AG09309 (cell line): ENCODE results near the gene RAET1L.
"Not testable (repeated sequence)": the region's sequence is repeated elsewhere in the genome, so short reads cannot be mapped to it uniquely, and the experiment has no call there.

Source experiments
- DNase-seq: peaks from one replicate; pipeline ENCODE4 v3.0.0-alpha.2; 2010; ENCODE audit warnings: low read depth
- H3K4me3 ChIP-seq: 2 replicates; pipeline ENCODE4 v1.5.1; 2011; ENCODE audit warnings: mild to moderate bottlenecking, low read depth, low read length, moderate library complexity; ENCODE audit not compliant: control insufficient read depth
- TF ChIP-seq, protein P1 (sequence below): IDR thresholded peaks from 2 replicates; pipeline ENCODE4 v1.5.1; 2011; ENCODE audit warnings: mild to moderate bottlenecking, low read depth, low read length, inconsistent platforms; ENCODE audit not compliant: insufficient read depth, control insufficient read depth; ENCODE audit errors: missing control alignments

The RAET1L gene

DNA sequence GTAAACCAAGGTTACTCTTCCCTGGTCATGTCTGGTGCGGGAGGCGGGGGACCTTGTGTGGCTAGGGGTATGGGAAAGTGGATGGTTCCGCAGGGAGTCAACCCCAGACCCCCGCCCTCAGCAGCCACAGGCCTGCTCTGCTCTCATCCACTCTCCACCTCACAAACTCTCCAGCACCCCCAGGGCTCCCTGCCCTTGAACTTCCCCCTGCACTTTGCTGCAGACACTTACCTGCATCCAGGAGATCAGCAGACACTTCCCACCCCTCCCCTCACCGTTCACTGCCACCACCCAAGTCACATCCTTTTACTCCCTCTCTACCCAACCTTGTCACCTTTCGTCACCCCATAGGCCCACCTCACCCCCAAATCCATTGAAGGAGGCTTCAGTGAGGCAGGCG is 3.9 kb upstream of the RAET1L start:
- DNase-seq: no peak
- no peak overlapping the region for H3K4me3 ChIP-seq
- TF ChIP-seq, protein P1, sequence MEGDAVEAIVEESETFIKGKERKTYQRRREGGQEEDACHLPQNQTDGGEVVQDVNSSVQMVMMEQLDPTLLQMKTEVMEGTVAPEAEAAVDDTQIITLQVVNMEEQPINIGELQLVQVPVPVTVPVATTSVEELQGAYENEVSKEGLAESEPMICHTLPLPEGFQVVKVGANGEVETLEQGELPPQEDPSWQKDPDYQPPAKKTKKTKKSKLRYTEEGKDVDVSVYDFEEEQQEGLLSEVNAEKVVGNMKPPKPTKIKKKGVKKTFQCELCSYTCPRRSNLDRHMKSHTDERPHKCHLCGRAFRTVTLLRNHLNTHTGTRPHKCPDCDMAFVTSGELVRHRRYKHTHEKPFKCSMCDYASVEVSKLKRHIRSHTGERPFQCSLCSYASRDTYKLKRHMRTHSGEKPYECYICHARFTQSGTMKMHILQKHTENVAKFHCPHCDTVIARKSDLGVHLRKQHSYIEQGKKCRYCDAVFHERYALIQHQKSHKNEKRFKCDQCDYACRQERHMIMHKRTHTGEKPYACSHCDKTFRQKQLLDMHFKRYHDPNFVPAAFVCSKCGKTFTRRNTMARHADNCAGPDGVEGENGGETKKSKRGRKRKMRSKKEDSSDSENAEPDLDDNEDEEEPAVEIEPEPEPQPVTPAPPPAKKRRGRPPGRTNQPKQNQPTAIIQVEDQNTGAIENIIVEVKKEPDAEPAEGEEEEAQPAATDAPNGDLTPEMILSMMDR: no peak

DNA sequence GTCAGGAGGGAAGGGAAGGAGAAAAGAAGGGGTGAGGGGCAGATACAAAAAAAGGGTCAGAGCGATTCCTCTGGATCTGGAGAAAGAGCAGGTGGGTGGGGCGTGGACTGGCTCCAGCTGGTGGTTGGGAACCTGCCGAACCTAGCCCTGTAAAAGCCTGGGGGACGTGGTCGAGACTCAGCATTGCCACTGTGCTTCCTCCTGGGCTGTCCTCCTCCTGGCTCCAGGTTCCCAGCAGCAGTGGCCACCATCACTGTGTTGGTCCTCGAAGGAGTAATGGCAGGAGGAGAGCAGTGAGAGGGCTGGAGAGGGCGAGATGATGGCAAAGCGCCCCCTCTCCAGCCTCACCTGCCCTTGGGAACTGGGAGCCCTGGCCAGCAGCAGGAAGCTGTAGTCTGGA is 3.5 kb upstream of the RAET1L start:
- no peak overlapping the region for H3K4me3 ChIP-seq
- no peak for DNase-seq
- TF ChIP-seq, protein P1: no peak

DNA sequence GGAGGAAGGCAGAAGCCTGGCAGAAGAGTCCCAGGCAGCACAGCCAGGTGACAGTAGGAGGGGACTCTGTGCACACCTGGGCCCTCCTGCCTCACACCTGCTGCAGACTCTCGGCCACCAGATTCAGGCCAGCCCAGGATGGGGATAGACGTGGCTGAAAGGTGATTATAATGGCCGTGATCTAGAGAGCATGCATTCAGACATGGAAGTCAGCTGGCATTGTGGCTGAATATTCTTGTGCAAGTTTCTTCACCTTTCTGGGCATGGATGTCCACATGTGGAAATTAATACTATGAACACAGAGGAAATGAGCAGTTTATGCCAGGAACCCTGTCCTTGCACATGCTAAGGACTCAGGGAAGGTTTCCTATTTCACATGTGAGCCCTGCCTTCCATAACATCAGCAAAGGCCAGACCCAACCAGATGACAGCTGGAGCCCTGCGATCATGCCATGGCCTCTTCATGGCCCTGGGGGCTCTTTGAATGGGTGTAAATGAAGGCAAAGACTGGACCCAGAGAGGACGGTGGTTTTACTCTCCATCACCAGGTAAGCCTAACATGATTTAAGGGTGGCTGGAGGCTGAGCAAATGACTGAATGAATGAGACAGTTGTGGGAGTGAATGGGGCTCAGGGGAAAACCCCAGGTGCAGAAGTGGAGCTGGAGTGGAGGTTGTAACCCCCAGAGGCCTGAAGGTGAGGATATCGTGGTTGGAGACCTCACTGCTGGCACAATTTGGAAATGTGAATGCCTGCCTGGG is 2.7 kb upstream of the RAET1L start:
- TF ChIP-seq, protein P1: no peak
- no peak overlapping the region for H3K4me3 ChIP-seq
- no peak for DNase-seq

DNA sequence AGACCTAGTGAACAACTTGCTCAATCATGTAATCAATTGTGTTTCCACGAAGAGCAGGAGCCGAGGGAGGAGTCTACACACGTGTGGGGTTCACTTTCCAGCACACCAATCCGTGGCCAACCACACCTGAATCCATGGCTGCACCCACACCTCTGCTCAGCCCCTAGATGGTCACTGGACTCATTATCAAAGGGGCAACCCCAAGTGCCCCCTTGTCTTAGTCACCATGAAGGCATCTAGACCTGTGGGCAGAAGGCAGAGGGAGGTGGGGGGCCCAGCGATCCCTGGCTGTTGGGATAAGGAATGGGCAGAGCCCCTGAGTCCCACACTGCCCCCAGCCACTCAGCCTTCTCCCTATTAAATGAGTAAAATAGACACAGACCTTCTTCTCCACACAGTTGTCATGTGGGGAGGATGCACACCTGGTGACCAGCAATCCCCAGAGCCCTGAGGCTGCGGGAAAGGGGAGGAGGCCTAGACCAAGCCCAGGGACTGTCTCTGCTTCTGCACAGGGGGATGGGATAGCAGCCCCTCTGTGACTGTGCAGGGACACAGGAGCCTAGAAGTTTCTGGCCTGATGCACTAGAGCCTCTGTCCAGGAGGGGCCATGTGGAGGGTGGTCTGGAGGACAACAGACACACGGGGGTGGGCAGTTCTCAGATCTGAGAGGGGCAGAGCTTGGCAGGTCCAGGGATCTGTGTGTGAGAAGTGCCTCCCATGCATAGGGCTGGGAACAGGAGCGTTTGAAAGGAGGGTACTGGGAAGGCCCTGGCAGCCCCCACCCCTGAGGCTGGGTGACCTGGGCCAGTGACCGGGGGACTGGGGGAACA is 1.9 kb upstream of the RAET1L start:
- DNase-seq: no peak
- TF ChIP-seq, protein P1: no peak
- no peak overlapping the region for H3K4me3 ChIP-seq

GRCh38 chr6:150024646-150025155 is 631 bp downstream of the RAET1L start:
- TF ChIP-seq, protein P1: no peak
- no peak overlapping the region for H3K4me3 ChIP-seq
- DNase-seq: no peak

DNA sequence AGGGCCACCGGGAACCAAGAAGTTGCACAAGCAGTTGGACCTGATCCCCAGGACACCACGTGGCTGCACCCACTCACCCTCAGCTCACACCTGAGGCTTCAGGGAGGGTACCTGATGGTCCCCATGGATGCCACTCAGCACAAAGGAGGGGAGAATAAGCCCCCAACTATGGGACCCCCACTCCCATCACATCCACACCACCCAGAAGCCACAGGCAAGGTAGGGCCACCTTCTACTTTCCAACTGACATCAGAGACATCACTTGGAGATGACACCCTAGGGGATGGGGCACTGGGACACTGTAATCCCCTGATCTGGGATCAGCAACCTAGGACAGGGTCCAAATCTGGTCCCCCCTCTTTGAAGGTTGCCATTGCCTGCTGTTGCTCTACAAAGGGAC is 1.3 kb downstream of the RAET1L start:
- not testable (repeated sequence) for DNase-seq, H3K4me3 ChIP-seq

DNA sequence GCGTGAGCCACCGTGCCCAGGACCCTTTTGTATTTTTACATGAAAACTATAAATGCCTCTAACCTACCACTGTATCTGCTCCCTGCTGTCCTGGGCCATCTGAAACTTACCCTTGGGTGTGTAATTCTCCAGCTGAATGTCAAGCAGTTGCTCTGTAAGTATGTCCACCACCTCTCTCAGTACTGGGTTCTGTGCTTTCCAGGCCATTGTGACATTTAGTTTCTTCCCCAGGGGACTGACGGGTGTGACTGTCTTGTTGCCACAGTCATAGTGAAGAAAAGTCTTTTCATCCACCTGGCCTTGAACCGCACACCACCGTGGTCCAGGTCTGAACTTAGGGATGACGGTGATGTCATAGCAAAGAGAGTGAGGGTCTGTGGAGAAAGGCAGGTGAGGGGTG is 3.5 kb downstream of the RAET1L start:
- not testable (repeated sequence) for H3K4me3 ChIP-seq, DNase-seq
